ENCODE measurements around the gene WDR91. TPM values are rescaled to one million over a fixed set of nuclear protein-coding genes. Genes with fewer than 3 reads are reported as not detected.

The WDR91 gene
- total RNA-seq, 5 donors from 2014 or later (not counting 1 experiment from before 2014, with no cell fraction given), result 28.1 to 41.2 (median 37.6) TPM

- H3K27me3 ChIP-seq (replicated peaks in 1 of 2; ENCODE audit: control insufficient read depth in 2 of 2, extremely low read depth in 1 of 2, insufficient read depth in 2 of 2, low read length in 1 of 2), result no peaks in the 10 kb centered on the region
- ChIA-PET POLR2A (interaction anchor here in 1 of 2 donors (0.6 to 0.8 kb wide), 2 partner anchors 26 to 38 kb away, joined by 3 to 5 read pairs; no protein-coding TSS in a partner anchor), CTCF (interaction anchor here in 1 of 2 donors (0.6 kb wide), 1 partner anchor 587 kb away, joined by 3 read pairs; no protein-coding TSS in a partner anchor)
- H3K36me3 Mint-ChIP-seq, result peaks cover 48% of the 10 kb centered on the region
- H3K4me3 Mint-ChIP-seq, result no peak overlapping the region
- no peak overlapping the region for H3K27ac Mint-ChIP-seq
- no peak overlapping the region for H3K4me3 ChIP-seq (ENCODE audit: control insufficient read depth in 1 of 2, extremely low read depth in 1 of 2, low read length in 1 of 2)
- H3K27ac ChIP-seq (ENCODE audit: low read length), result no peak overlapping the region
- H3K36me3 ChIP-seq (ENCODE audit: control insufficient read depth in 2 of 2, extremely low read depth in 1 of 2, insufficient read depth in 1 of 2, low read length in 1 of 2), result peaks cover 6 to 45% of the 10 kb centered on the region in 2 donors
- peaks cover 42 to 62% (median 48%) of the 10 kb centered on the region in 3 donors for H3K4me1 Mint-ChIP-seq
- DNase-seq (no peak), ATAC-seq (replicated peaks in 1 of 4) (no peak)
- H3K9me3 Mint-ChIP-seq, result no peaks in the 10 kb centered on the region
- WGBS (ENCODE audit: insufficient coverage), result 76% methylated on average over 3 of the region's 5 CpGs
- no peaks in the 10 kb centered on the region for H3K27me3 Mint-ChIP-seq
- H3K4me1 ChIP-seq (ENCODE audit: control insufficient read depth in 1 of 2, extremely low read depth in 1 of 2, insufficient read depth in 2 of 2, low read length in 2 of 2), result peaks cover 0 to 15% of the 10 kb centered on the region in 2 experiments
- H3K9me3 ChIP-seq, result no peaks in the 10 kb centered on the region
Observed at GRCh38 chr7:135204876-135205275, 6.5 kb downstream of the WDR91 start.

DNA sequence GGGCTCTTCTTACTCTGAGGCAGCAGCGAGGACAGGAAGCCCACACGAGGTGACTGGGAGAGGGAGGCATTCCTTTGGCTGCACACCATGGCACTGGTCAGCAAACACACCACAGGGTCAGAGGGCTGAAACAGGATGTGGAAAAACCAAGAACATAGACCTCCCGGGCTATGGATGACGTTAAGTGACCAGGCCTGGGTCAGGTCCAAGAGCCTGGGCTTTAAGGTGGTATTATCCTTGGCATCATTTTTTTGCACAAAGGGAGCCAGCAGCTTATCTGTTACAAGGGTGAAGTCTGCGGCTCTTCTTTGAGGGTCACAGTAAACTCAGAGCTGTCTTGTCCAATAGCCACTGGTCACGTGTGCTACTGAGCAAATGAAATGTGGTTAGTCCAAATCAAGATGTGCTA, 7.0 kb downstream of the WDR91 start:
- peaks cover 6 to 50% of the 10 kb centered on the region in 2 donors for H3K36me3 ChIP-seq (ENCODE audit: control insufficient read depth in 2 of 2, extremely low read depth in 1 of 2, insufficient read depth in 1 of 2, low read length in 1 of 2)

DNA sequence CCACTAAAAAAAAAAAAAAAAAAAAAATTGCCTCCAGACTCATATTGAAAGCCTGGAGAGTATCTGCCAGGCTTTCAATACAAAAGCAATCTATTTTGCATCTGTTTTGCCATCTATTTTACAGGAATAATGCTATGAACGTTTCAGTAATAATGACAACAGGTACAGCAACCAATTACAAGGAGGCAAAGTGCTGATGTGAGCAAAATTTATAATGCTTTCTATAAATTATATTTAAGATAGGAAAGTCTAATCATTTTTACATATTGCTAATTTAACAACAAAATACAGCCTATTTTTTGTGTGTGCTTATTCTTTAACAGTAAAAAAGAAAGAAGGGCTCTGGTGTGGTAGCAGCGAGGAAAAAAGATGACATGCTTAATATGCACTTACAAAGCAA, 10.0 kb downstream of the WDR91 start:
- H3K9me3 ChIP-seq, result no peaks in the 10 kb centered on the region
- no peaks in the 10 kb centered on the region for H3K27me3 Mint-ChIP-seq
- no peaks in the 10 kb centered on the region for H3K27me3 ChIP-seq (replicated peaks in 1 of 2; ENCODE audit: control insufficient read depth in 2 of 2, extremely low read depth in 1 of 2, insufficient read depth in 2 of 2, low read length in 1 of 2)
- H3K4me3 ChIP-seq (ENCODE audit: control insufficient read depth in 1 of 2, extremely low read depth in 1 of 2, low read length in 1 of 2), result no peak overlapping the region
- ChIA-PET POLR2A (interaction anchor here (0.6 to 1.5 kb wide), 2 partner anchors 10 to 483 kb away, joined by 3 to 6 read pairs; partner anchors contain the start of gene WDR91 (in 1 of the 2)), CTCF (no interaction called here)
- H3K27ac Mint-ChIP-seq, result no peak overlapping the region
- no peak overlapping the region for H3K4me3 Mint-ChIP-seq
- no peak overlapping the region for H3K27ac ChIP-seq (ENCODE audit: low read length)
- H3K36me3 Mint-ChIP-seq, result peaks cover 73% of the 10 kb centered on the region
- H3K9me3 Mint-ChIP-seq, result no peaks in the 10 kb centered on the region
- WGBS (ENCODE audit: insufficient coverage), result no CpG with 5 or more reads among the region's 2 CpGs
- peaks cover 18 to 30% (median 19%) of the 10 kb centered on the region in 3 donors for H3K4me1 Mint-ChIP-seq
- H3K4me1 ChIP-seq (ENCODE audit: control insufficient read depth in 1 of 2, extremely low read depth in 1 of 2, insufficient read depth in 2 of 2, low read length in 2 of 2), result peaks cover 0 to 3% of the 10 kb centered on the region in 2 experiments
- DNase-seq (no peak), ATAC-seq (replicated peaks in 1 of 4) (no peak)
- H3K36me3 ChIP-seq (ENCODE audit: control insufficient read depth in 2 of 2, extremely low read depth in 1 of 2, insufficient read depth in 1 of 2, low read length in 1 of 2), result peaks cover 17 to 75% of the 10 kb centered on the region in 2 donors

More for the DNA sequence above, 7.0 kb downstream of the WDR91 start:
- H3K4me1 ChIP-seq (ENCODE audit: control insufficient read depth in 1 of 2, extremely low read depth in 1 of 2, insufficient read depth in 2 of 2, low read length in 2 of 2), result peaks cover 0 to 15% of the 10 kb centered on the region in 2 experiments
- H3K27ac Mint-ChIP-seq, result no peak overlapping the region
- peaks cover 53% of the 10 kb centered on the region for H3K36me3 Mint-ChIP-seq
- WGBS (ENCODE audit: insufficient coverage), result 98% methylated on average over 5 of the region's 6 CpGs
- H3K4me1 Mint-ChIP-seq, result peaks cover 39 to 57% (median 43%) of the 10 kb centered on the region in 3 donors
- H3K4me3 ChIP-seq (ENCODE audit: control insufficient read depth in 1 of 2, extremely low read depth in 1 of 2, low read length in 1 of 2), result no peak overlapping the region
- no peaks in the 10 kb centered on the region for H3K9me3 ChIP-seq
- H3K27ac ChIP-seq (ENCODE audit: low read length), result no peak overlapping the region
- ATAC-seq (replicated peaks in 1 of 4) (no peak), DNase-seq (no peak)
- H3K4me3 Mint-ChIP-seq, result no peak overlapping the region
- CTCF ChIA-PET, result no interaction called here
- no peaks in the 10 kb centered on the region for H3K27me3 Mint-ChIP-seq
- H3K27me3 ChIP-seq (replicated peaks in 1 of 2; ENCODE audit: control insufficient read depth in 2 of 2, extremely low read depth in 1 of 2, insufficient read depth in 2 of 2, low read length in 1 of 2), result no peaks in the 10 kb centered on the region
- no peaks in the 10 kb centered on the region for H3K9me3 Mint-ChIP-seq
- POLR2A ChIA-PET, result interaction anchor here in 1 of 2 donors (0.6 to 0.8 kb wide), 2 partner anchors 25 to 60 kb away, joined by 5 to 13 read pairs; no protein-coding TSS in a partner anchor

DNA sequence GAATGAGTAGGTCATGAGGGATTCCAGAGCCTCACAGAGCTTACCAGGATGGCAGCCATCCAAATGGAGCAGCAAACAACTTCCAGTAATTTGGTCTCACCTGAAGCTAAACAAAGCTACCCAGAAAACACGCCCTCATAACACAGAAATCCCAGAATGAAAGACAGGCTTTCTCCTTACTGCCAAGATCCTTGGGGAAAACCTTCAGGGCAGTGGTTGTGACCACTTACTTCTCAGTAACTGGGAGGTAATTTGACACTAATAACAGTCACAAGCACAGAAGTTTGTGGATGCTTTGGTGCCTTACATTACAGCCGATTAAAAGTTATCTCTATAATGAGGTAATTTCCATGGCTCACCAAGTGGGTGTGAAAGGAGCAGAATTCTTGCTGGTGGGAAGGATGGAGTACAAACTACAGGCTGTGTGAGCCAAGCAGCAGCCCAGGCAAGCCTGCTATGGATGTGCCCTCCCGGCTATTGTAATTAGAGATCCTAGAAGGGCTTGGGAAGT, 10.4 kb downstream of the WDR91 start:
- Histone ChIP-seq H3K27ac (ENCODE audit: low read length) (no peak overlapping the region), H3K9me3 (no peaks in the 10 kb centered on the region), H3K4me1 (ENCODE audit: control insufficient read depth in 1 of 2, extremely low read depth in 1 of 2, insufficient read depth in 2 of 2, low read length in 2 of 2) (peaks cover 0 to 3% of the 10 kb centered on the region in 2 experiments), H3K36me3 (ENCODE audit: control insufficient read depth in 2 of 2, extremely low read depth in 1 of 2, insufficient read depth in 1 of 2, low read length in 1 of 2) (peaks cover 17 to 76% of the 10 kb centered on the region in 2 donors), H3K27me3 (replicated peaks in 1 of 2; ENCODE audit: control insufficient read depth in 2 of 2, extremely low read depth in 1 of 2, insufficient read depth in 2 of 2, low read length in 1 of 2) (no peaks in the 10 kb centered on the region), H3K4me3 (ENCODE audit: control insufficient read depth in 1 of 2, extremely low read depth in 1 of 2, low read length in 1 of 2) (no peak overlapping the region)
- H3K9me3 Mint-ChIP-seq, result no peaks in the 10 kb centered on the region
- no peak overlapping the region for H3K4me3 Mint-ChIP-seq
- ATAC-seq (replicated peaks in 1 of 4) (no peak), DNase-seq (no peak)
- no peaks in the 10 kb centered on the region for H3K27me3 Mint-ChIP-seq
- peaks cover 15 to 26% (median 17%) of the 10 kb centered on the region in 3 donors for H3K4me1 Mint-ChIP-seq
- 100% methylated on average over 1 of the region's 3 CpGs for WGBS (ENCODE audit: insufficient coverage)
- ChIA-PET CTCF (no interaction called here), POLR2A (interaction anchor here (0.6 to 0.7 kb wide), 2 partner anchors 22 to 483 kb away, joined by 3 read pairs; no protein-coding TSS in a partner anchor)
- H3K27ac Mint-ChIP-seq, result no peak overlapping the region
- peaks cover 75% of the 10 kb centered on the region for H3K36me3 Mint-ChIP-seq

DNA sequence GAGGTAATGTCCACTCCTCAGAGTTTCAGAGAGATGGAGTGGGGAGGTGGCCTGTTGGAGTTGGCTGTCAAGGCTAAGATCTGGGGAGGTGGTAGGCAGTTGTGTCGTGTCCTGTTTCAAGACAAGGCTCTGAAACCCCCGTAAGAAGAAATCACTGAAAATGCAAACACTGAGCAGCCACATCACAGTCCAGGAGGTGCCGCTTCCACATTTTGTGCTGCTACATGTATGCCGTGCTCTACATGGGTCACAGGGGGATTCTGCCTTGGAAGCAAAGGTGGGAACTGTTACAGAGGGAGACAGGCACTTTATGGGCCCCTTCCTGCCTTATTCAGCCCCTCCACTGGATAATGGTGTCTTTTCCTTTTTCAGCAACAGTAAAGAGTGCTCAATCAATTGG, 11.9 kb downstream of the WDR91 start:
- peaks cover 79% of the 10 kb centered on the region for H3K36me3 Mint-ChIP-seq
- H3K9me3 ChIP-seq, result no peaks in the 10 kb centered on the region
- no peak overlapping the region for H3K27ac Mint-ChIP-seq
- H3K4me3 Mint-ChIP-seq, result no peak overlapping the region
- no peak for ATAC-seq (replicated peaks in 1 of 4)
- peaks cover 12 to 80% of the 10 kb centered on the region in 2 donors for H3K36me3 ChIP-seq (ENCODE audit: control insufficient read depth in 2 of 2, extremely low read depth in 1 of 2, insufficient read depth in 1 of 2, low read length in 1 of 2)
- H3K4me1 ChIP-seq (ENCODE audit: control insufficient read depth in 1 of 2, extremely low read depth in 1 of 2, insufficient read depth in 2 of 2, low read length in 2 of 2), result peaks cover 0 to 3% of the 10 kb centered on the region in 2 experiments
- peaks cover 15 to 25% (median 17%) of the 10 kb centered on the region in 3 donors for H3K4me1 Mint-ChIP-seq
- no peaks in the 10 kb centered on the region for H3K27me3 Mint-ChIP-seq
- H3K9me3 Mint-ChIP-seq, result no peaks in the 10 kb centered on the region
- no peaks in the 10 kb centered on the region for H3K27me3 ChIP-seq (replicated peaks in 1 of 2; ENCODE audit: control insufficient read depth in 2 of 2, extremely low read depth in 1 of 2, insufficient read depth in 2 of 2, low read length in 1 of 2)
- ChIA-PET POLR2A (no interaction called here), CTCF (interaction anchor here in 1 of 2 donors (0.7 kb wide), 1 partner anchor 14 kb away, joined by 4 read pairs; no protein-coding TSS in a partner anchor)
- H3K4me3 ChIP-seq (ENCODE audit: control insufficient read depth in 1 of 2, extremely low read depth in 1 of 2, low read length in 1 of 2), result no peak overlapping the region
- WGBS (ENCODE audit: insufficient coverage), result 100% methylated on average over 2 of the region's 4 CpGs
- no peak overlapping the region for H3K27ac ChIP-seq (ENCODE audit: low read length)
- no peak for DNase-seq

DNA sequence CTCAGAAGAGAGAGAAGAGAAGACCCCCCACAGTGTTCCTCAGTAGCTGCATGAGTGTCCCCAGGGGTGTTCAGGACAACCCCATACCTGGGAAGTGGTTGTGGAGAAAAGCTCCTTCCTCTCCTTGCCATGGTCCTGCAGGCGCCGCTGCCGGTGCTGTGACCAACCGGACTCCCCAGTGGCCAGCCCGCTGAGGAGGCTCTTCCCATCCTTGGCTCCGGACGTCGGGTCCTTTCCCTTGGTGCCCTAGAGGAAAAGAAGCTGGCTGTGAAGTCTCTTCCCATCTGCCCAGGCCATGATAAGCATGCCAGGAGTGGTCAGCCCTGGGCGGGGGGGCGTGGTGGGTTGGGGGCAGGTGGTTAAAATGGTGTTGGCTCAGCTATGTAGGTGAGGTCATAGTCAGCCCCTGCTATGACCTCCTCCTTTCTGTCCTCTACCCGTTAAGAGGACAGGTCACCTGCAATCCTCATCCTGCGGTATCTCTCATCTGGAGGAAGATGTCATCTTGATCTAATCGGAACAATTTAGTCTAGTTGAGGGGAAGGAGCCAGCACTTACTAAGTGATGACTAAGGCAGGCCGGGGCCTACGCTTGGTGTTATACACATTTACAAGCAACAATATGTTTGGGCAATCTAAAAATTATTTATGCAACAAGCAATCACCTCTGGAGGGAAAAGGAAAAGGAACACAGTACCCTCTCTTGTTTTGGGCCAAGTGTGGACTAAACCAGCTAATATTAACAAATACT, 13.2 kb downstream of the WDR91 start:
- WGBS (ENCODE audit: insufficient coverage), result 97% methylated on average over 8 of the region's 15 CpGs
- H3K36me3 Mint-ChIP-seq, result peaks cover 82% of the 10 kb centered on the region
- POLR2A ChIA-PET, result no interaction called here

More for the DNA sequence above, 13.2 kb downstream of the WDR91 start:
- no peaks in the 10 kb centered on the region for H3K9me3 Mint-ChIP-seq
- H3K4me3 Mint-ChIP-seq, result no peak overlapping the region
- H3K27me3 Mint-ChIP-seq, result no peaks in the 10 kb centered on the region
- Histone ChIP-seq H3K9me3 (no peaks in the 10 kb centered on the region), H3K27ac (ENCODE audit: low read length) (no peak overlapping the region), H3K36me3 (ENCODE audit: control insufficient read depth in 2 of 2, extremely low read depth in 1 of 2, insufficient read depth in 1 of 2, low read length in 1 of 2) (peaks cover 12 to 78% of the 10 kb centered on the region in 2 donors), H3K4me1 (ENCODE audit: control insufficient read depth in 1 of 2, extremely low read depth in 1 of 2, insufficient read depth in 2 of 2, low read length in 2 of 2) (no peaks in the 10 kb centered on the region), H3K4me3 (ENCODE audit: control insufficient read depth in 1 of 2, extremely low read depth in 1 of 2, low read length in 1 of 2) (no peak overlapping the region), H3K27me3 (replicated peaks in 1 of 2; ENCODE audit: control insufficient read depth in 2 of 2, extremely low read depth in 1 of 2, insufficient read depth in 2 of 2, low read length in 1 of 2) (no peaks in the 10 kb centered on the region)
- peaks cover 6 to 15% (median 11%) of the 10 kb centered on the region in 3 donors for H3K4me1 Mint-ChIP-seq
- no peak for DNase-seq
- H3K27ac Mint-ChIP-seq, result no peak overlapping the region
- CTCF ChIA-PET, result no interaction called here
- no peak for ATAC-seq (replicated peaks in 1 of 4)

Measured in T-cell (primary cell).